GM19455 (cell line): ENCODE measurements around the gene UVSSA.
"Not testable (repeated sequence)": the region's sequence is repeated elsewhere in the genome, so short reads cannot be mapped to it uniquely, and the experiment has no call there.

Experiments
- ATAC-seq: cut with Tn5 transposase; IDR thresholded peaks from one replicate; pipeline ENCODE4 v1.9.1; 2021; ENCODE audit not compliant: unreplicated experiment

Gene UVSSA

GRCh38 chr4:1316537-1317168, 30.4 kb upstream of the UVSSA start:
- no peak for ATAC-seq

- ATAC-seq, result no peak
Measured at GRCh38 chr4:1317177-1318045, 29.6 kb upstream of the UVSSA start.

- ATAC-seq, result no peak
Measured at GRCh38 chr4:1318046-1318375, 29.0 kb upstream of the UVSSA start.

GRCh38 chr4:1318488-1319213, 28.4 kb upstream of the UVSSA start:
- no peak for ATAC-seq

GRCh38 chr4:1321486-1321885, 25.5 kb upstream of the UVSSA start:
- no peak for ATAC-seq

GRCh38 chr4:1321946-1322650, 24.9 kb upstream of the UVSSA start:
- no peak for ATAC-seq

- no peak for ATAC-seq
Measured at GRCh38 chr4:1323280-1323634, 23.8 kb upstream of the UVSSA start.

- no peak for ATAC-seq
Measured at GRCh38 chr4:1323635-1324442, 23.2 kb upstream of the UVSSA start.

GRCh38 chr4:1324443-1325175, 22.4 kb upstream of the UVSSA start:
- ATAC-seq, result not testable (repeated sequence)

DNA sequence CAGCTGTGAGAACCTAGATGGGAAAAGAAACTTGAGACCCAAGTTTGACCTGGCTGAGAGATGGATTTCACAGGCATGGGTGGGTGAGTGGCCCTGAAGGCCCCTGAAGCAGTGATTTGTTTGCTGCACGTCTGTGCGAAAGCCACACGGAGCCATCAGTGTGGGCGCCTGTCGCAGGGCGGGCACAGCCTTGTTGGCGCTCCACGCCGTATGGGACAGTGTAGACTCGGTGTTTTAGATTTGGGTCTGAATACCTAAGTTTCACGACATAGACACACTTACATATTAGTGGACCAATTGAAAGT, 21.9 kb upstream of the UVSSA start:
- ATAC-seq, result no peak

DNA sequence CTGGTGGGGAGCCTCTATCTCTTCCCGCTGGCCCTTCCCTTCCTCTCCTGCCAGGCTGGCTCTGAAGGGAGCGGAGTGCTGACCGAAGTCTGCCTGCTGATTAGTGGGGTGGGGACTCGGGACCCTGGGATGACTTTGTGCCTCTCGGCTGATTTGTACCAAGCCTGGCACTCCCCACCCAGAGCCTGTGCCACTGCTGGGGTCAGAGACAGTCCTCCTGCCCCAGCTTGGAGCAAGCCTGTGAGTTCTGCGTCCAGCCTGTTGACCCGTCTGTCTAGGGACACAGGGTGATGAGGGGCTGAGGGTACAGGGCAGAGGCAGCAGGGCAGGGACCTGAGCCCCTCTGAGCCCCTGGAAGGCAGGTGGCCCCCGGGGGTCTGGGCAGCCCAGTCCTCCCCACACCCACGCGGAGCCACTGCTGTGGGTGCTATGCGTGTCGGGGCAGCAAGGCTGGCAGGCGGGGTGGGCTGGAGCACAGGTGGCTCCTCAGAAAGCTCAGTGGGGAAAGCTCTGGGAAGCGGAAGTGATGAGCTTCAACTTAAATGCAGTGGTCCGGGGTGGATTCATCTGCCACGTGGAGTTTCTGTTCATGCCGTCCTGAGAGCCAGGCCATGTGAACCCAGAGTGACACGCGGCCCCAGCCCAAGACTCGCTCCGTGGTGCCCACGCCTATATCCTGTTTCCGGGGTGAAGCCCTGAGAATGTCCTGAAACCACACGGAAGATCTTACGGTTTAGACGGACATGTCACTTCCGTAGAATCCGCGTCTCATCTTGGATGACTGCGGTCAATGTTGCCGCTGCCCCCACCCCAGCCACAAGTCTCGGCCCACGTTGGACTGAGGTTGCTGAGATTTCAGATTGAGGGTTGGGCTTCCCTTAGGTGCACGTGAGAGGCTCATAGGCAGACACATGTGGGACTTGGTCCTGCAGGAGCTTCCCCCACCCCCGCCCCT, 21.1 kb upstream of the UVSSA start:
- no peak for ATAC-seq

DNA sequence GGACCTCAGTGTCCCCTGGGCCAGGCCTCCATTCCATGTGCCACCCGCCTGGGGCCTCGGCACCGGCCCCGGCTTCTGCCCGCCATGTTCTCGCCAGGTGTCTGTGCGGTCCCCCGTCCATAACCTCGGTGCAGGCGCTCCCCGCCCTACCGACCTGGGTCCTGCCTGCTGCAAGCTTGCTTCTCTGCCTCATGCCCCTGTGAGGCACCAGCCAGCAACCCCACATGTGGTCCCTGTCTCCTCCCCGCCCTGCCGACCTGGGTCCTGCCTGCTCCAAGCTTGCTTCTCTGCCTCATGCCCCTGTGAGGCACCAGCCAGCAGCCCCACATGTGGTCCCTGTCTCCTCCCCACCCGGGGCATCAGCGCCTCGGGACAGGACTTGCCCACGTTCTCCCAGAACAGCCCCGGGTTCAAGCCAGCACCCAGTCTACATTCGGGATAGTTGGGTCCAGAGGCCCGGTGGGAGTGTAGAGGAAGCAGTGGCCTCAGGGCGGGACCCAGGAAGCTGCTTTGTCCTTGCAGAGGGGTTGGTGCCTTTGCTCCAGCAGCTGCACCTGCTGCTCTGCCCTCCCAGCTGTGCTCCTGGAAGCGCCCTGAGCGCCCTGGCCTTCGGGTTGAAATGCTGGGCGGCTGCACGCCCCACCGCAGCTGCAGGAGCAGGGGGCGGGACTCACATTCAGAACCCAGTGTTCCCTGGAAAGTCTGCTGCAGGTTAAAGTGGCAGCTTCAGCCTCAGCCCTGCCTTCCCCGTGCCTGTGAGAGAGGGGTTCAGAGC, 20.1 kb upstream of the UVSSA start:
- ATAC-seq, result no peak

GRCh38 chr4:1327526-1328266, 19.3 kb upstream of the UVSSA start:
- no peak for ATAC-seq

GRCh38 chr4:1328267-1329155, 18.5 kb upstream of the UVSSA start:
- ATAC-seq, result no peak

DNA sequence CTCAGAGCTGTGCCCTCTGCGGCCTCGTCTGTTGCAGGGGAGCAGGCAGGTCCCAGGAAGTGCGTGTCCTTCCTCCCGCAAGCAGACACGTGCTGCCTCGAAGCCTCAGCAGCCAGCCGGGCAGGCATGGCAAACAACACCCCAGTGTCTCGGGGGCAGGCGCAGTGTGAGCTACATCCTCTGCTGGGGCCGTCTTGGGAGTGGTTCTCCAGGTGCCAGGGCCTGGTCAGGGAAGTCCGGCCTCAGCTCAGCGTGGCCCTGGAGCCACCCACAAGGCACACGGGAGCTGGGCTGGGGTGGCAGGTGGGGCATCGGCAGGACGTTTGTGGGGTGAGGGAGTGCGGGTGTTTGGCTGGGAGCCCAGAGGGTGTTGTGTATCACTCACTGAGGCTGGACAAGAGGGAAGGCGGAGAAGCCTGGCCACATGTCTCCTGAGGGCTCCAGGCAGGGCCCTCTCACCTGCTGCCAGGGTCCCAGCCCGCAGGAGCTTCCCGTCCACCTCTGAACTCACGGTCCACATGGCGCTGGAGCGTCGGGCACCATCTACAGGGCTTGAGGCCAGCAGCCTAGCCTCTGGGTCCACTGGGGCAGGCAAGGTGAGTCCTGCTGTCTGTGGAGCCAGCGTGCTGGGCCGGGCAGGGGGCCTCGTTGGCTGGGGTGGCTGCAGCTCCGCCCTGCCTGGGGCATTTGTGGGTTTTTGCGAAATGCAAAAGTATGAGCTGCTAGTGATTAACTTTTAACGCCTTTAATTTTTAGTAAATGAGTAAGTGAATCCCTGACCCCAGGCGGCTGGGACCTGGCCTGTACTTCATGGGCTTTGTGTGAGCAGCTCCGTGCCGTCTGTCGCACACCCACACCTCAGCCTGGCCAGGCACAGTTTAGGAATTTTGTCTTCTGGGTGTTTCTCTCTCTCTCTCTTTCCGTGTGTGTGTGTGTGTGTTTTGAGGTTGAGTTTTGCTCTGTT, 17.3 kb upstream of the UVSSA start:
- no peak for ATAC-seq
